CD4-positive, CD25-positive, alpha-beta regulatory T cell (primary cell): Measurements from ENCODE around the gene ADCY4. TPM values are rescaled to one million over a fixed set of nuclear protein-coding genes. Genes with fewer than 3 reads are reported as not detected.

Experiments
- ATAC-seq, 2 donors: fragments of 150-1000 bp; cut with Tn5 transposase; one replicate each; pipeline ENCODE4 v1.10.0; 2021; ENCODE audit warnings: low read depth in 2 of 2, moderate number of reproducible peaks in 2 of 2, moderate library complexity in 1 of 2
- DNase-seq, 3 donors: peaks; one replicate each; pipeline versions ENCODE4 v3.0.0 to v3.0.0-alpha.2; 2012 to 2022; ENCODE audit warnings: mixed read lengths in 1 of 3
- H3K27ac ChIP-seq: one replicate; pipeline ENCODE4 v1.7.0; 2013; ENCODE audit warnings: mild to moderate bottlenecking, low read length; ENCODE audit not compliant: insufficient read depth, poor library complexity, severe bottlenecking
- H3K27me3 ChIP-seq: one replicate; pipeline ENCODE4 v1.7.0; 2013; ENCODE audit warnings: low read length; ENCODE audit not compliant: control insufficient read depth, insufficient read depth
- H3K36me3 ChIP-seq: one replicate; pipeline ENCODE4 v1.7.0; 2013; ENCODE audit warnings: mild to moderate bottlenecking, low read length, moderate library complexity; ENCODE audit not compliant: control insufficient read depth, insufficient read depth
- H3K4me1 ChIP-seq: 2 replicates; pipeline ENCODE4 v1.7.0; 2013; ENCODE audit warnings: mild to moderate bottlenecking, low read length; ENCODE audit not compliant: insufficient read depth, control insufficient read depth, poor library complexity, severe bottlenecking
- H3K4me3 ChIP-seq: one replicate; pipeline ENCODE4 v1.7.0; 2013; ENCODE audit warnings: low read depth, mild to moderate bottlenecking, low read length, moderate library complexity
- H3K9me3 ChIP-seq, 2 experiments: 1 replicate in 1 of 2; 2 replicates in 1 of 2; pipeline ENCODE4 v1.7.0; 2013; ENCODE audit warnings: low read length in 2 of 2, mild to moderate bottlenecking in 1 of 2, moderate library complexity in 1 of 2; ENCODE audit not compliant: control insufficient read depth in 2 of 2
- H3K27ac Mint-ChIP-seq, 3 donors: one replicate each; pipeline ENCODE4 v1.8.0; 2020 to 2022; ENCODE audit warnings: mild to moderate bottlenecking in 3 of 3, mixed read lengths in 3 of 3, moderate library complexity in 2 of 3
- H3K27me3 Mint-ChIP-seq: one replicate; pipeline ENCODE4 v1.8.0; 2022; ENCODE audit warnings: mild to moderate bottlenecking, mixed read lengths
- H3K36me3 Mint-ChIP-seq: one replicate; pipeline ENCODE4 v1.8.0; 2020; ENCODE audit warnings: mixed read lengths
- H3K4me1 Mint-ChIP-seq, 4 donors: one replicate each; pipeline ENCODE4 v1.8.0; 2020 to 2022; ENCODE audit warnings: mixed read lengths in 4 of 4, mild to moderate bottlenecking in 1 of 4
- H3K4me3 Mint-ChIP-seq, 4 donors: one replicate each; pipeline ENCODE4 v1.8.0; 2020 to 2022; ENCODE audit warnings: mild to moderate bottlenecking in 4 of 4, mixed read lengths in 4 of 4, moderate library complexity in 3 of 4
- H3K9me3 Mint-ChIP-seq, 7 donors: one replicate each; pipeline ENCODE4 v1.8.0; 2020 to 2022; ENCODE audit warnings: mixed read lengths in 7 of 7, mild to moderate bottlenecking in 3 of 7, moderate library complexity in 2 of 7
- polyA plus RNA-seq, 4 donors: library from polyadenylated mRNA; unstranded; fragments of 300-500 nt; fragmentation: Illumina TruSeq; gene quantifications; one replicate each; pipeline ENCODE4 v1.2.3, GENCODE V29; 2021
- total RNA-seq: library from RNA; stranded (reverse); gene quantifications from one replicate; pipeline ENCODE4 v1.2.3, GENCODE V29; 2022

ADCY4 gene
- total and polyA plus RNA-seq, 5 donors from 2014 or later: 0.32 to 10.7 (median 0.39) TPM; not detected in 2

DNA sequence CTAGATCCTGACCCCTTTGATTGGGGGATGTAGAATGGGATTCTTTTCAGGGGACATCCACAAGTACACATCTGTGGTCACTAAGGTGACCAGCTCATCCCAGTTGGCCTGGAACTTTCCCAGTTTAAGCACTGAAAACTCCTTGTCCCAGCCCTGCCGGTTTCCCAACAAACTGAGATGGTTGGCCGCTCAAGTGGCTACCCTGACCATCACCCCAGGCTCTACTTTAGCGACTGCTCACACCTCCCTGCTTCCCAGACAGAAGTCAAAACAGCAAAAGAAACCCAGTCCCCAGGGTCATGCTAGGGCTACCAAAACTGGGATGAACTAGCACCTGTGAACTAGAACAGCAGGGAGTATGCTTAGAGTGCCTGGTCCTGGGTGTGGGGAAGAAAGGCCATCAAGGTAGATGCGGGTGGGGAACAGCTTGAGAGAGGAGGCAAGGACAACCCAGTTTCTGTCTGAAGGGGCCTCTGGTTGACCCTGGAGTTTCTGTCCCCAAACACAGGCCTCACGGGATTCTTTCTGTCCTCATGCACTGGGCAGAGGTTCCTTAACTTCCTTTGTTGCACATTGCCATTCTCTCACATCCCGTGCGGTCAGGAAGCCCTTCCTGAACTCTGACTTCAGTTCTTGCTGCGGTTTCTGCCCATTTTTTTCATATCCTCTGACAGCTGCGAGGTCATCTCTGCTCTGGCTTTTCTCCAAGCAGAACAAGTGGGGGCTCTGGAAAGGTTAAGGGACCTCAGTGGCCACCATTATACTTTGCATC, 21.9 kb downstream of the ADCY4 start:
- H3K4me3 ChIP-seq: peak overlapping the region; percentile 54
- no peaks in the 10 kb centered on the region for H3K36me3 ChIP-seq
- peak overlapping the region; percentile 22 to 91 (median 86) for H3K4me3 Mint-ChIP-seq
- no peaks in the 10 kb centered on the region for H3K9me3 ChIP-seq
- H3K27ac ChIP-seq: peak overlapping the region; percentile 51
- no peaks in the 10 kb centered on the region for H3K27me3 Mint-ChIP-seq
- H3K4me1 Mint-ChIP-seq: peaks cover 25 to 70% (median 52%) of the 10 kb centered on the region in 4 donors
- no peak for ATAC-seq
- H3K27me3 ChIP-seq: no peaks in the 10 kb centered on the region
- peaks cover 65% of the 10 kb centered on the region for H3K4me1 ChIP-seq
- peak in 2 of 3 donors; percentile 30 to 70 for DNase-seq
- no peaks in the 10 kb centered on the region for H3K9me3 Mint-ChIP-seq
- peaks cover 3% of the 10 kb centered on the region for H3K36me3 Mint-ChIP-seq
- H3K27ac Mint-ChIP-seq: peak overlapping the region; percentile 81 to 90 (median 87)

GRCh38 chr14:24311837-24312615, 22.8 kb downstream of the ADCY4 start:
- peak overlapping the region; percentile 82 for H3K27ac ChIP-seq

GRCh38 chr14:24310646-24311604, 23.9 kb downstream of the ADCY4 start, which contains the start of gene LTB4R:
Gene LTB4R (plus strand): TSS chr14:24311502. CDS start chr14:24315652, 4,150 bp downstream.
- peak within 1 kb of the TSS; percentile 64 to 91 (median 86) for H3K4me3 Mint-ChIP-seq
- no peaks in the 10 kb centered on the region for H3K27me3 Mint-ChIP-seq
- peaks cover 66% of the 10 kb centered on the region for H3K4me1 ChIP-seq

More at GRCh38 chr14:24311837-24312615, 22.8 kb downstream of the ADCY4 start:
- Mint-ChIP-seq H3K27me3 (no peaks in the 10 kb centered on the region), H3K27ac (peak overlapping the region; percentile 87 to 91 (median 90)), H3K4me3 (peak overlapping the region; percentile 64 to 91 (median 86)), H3K9me3 (no peaks in the 10 kb centered on the region), H3K4me1 (peaks cover 26 to 76% (median 52%) of the 10 kb centered on the region in 4 donors), H3K36me3 (peaks cover 4% of the 10 kb centered on the region)
- peak overlapping the region; percentile 54 for H3K4me3 ChIP-seq
- DNase-seq (peak in 2 of 3 donors; percentile 28 to 44), ATAC-seq (no peak)
- peaks cover 66% of the 10 kb centered on the region for H3K4me1 ChIP-seq
- peaks cover 2% of the 10 kb centered on the region for H3K36me3 ChIP-seq
- no peaks in the 10 kb centered on the region for H3K9me3 ChIP-seq
- no peaks in the 10 kb centered on the region for H3K27me3 ChIP-seq

GRCh38 chr14:24310265-24310645, 24.6 kb downstream of the ADCY4 start:
- peak overlapping the region; percentile 44 for H3K4me3 ChIP-seq
- H3K27me3 ChIP-seq: no peaks in the 10 kb centered on the region
- DNase-seq (no peak), ATAC-seq (no peak)
- H3K36me3 ChIP-seq: peaks cover 20% of the 10 kb centered on the region
- Mint-ChIP-seq H3K4me1 (peaks cover 26 to 78% (median 50%) of the 10 kb centered on the region in 4 donors), H3K36me3 (peaks cover 20% of the 10 kb centered on the region), H3K4me3 (peak overlapping the region; percentile 55 to 86 (median 74)), H3K9me3 (no peaks in the 10 kb centered on the region), H3K27me3 (no peaks in the 10 kb centered on the region), H3K27ac (peak overlapping the region; percentile 79 to 96 (median 84))
- no peaks in the 10 kb centered on the region for H3K9me3 ChIP-seq
- H3K27ac ChIP-seq: peak overlapping the region; percentile 82
- peaks cover 66% of the 10 kb centered on the region for H3K4me1 ChIP-seq

More at GRCh38 chr14:24310646-24311604, 23.9 kb downstream of the ADCY4 start, which contains the start of gene LTB4R:
- ATAC-seq (peak; percentile 89 to 90), DNase-seq (peak; percentile 64 to 81 (median 77))
- Histone ChIP-seq H3K36me3 (peaks cover 13% of the 10 kb centered on the region), H3K27me3 (no peaks in the 10 kb centered on the region), H3K27ac (peak within 1 kb of the TSS; percentile 82), H3K4me3 (peak within 1 kb of the TSS; percentile 44), H3K9me3 (no peaks in the 10 kb centered on the region)
- Mint-ChIP-seq H3K36me3 (peaks cover 13% of the 10 kb centered on the region), H3K27ac (peak within 1 kb of the TSS; percentile 87 to 96 (median 90)), H3K9me3 (no peaks in the 10 kb centered on the region), H3K4me1 (peaks cover 26 to 77% (median 52%) of the 10 kb centered on the region in 4 donors)

GRCh38 chr14:24309538-24310264, 25.2 kb downstream of the ADCY4 start, which contains the start of gene LTB4R2:
Gene LTB4R2 (plus strand): TSS chr14:24310140. CDS start chr14:24310665, 525 bp downstream.
- peak within 1 kb of the TSS; percentile 55 to 86 (median 76) for H3K4me3 Mint-ChIP-seq
- DNase-seq (no peak), ATAC-seq (no peak)
- H3K36me3 Mint-ChIP-seq: peaks cover 26% of the 10 kb centered on the region
- no peaks in the 10 kb centered on the region for H3K27me3 Mint-ChIP-seq
- H3K27ac Mint-ChIP-seq: peak within 1 kb of the TSS; percentile 84 to 96 (median 87)
- no peaks in the 10 kb centered on the region for H3K9me3 Mint-ChIP-seq
- H3K27ac ChIP-seq: peak within 1 kb of the TSS; percentile 82
- H3K27me3 ChIP-seq: no peaks in the 10 kb centered on the region
- H3K36me3 ChIP-seq: peaks cover 25% of the 10 kb centered on the region
- peaks cover 64% of the 10 kb centered on the region for H3K4me1 ChIP-seq
- peaks cover 26 to 74% (median 48%) of the 10 kb centered on the region in 4 donors for H3K4me1 Mint-ChIP-seq
- no peaks in the 10 kb centered on the region for H3K9me3 ChIP-seq
- peak within 1 kb of the TSS; percentile 44 for H3K4me3 ChIP-seq

DNA sequence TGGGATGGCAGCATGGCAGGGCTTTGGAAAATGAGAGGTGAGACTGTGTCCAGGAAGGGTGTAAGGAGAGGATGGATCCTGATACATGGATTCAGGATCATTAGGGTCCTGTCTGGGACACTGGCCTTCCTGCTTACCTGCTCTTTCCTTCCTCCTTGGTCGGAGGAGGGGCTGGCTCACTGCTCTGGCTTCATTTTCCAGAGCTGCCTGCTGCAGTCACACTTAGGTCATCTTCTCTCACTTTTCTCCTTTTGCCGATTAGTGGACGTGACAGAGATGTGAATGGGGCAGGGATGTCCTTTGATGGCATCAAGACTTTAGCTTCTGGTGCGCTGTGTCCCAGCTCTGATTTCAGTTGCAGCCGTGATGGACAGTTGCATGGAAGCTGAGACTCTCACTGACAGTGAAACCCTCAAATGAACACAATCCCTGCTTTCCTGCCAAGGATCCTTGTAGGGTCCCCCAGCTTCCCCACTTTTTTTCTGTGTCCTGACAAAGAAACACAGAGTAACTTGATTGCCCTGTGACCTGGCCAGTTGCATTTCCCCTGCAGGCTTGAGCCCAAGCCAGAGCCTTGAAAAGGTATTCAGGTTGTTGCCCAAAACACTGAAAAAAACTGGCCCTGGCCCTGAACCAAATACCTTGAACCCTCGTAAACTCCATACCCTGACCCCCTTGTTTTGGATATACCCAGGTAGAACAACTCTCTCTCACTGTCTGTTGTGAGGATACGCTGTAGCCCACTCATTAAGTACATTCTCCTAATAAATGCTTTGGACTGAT, 26.3 kb downstream of the ADCY4 start:
- no peaks in the 10 kb centered on the region for H3K9me3 ChIP-seq
- no peaks in the 10 kb centered on the region for H3K27me3 Mint-ChIP-seq
- peaks cover 53% of the 10 kb centered on the region for H3K4me1 ChIP-seq
- no peaks in the 10 kb centered on the region for H3K27me3 ChIP-seq
- H3K36me3 Mint-ChIP-seq: peaks cover 30% of the 10 kb centered on the region
- H3K4me1 Mint-ChIP-seq: peaks cover 17 to 62% (median 36%) of the 10 kb centered on the region in 4 donors
- DNase-seq (no peak), ATAC-seq (no peak)
- no peaks in the 10 kb centered on the region for H3K9me3 Mint-ChIP-seq
- peak overlapping the region; percentile 23 to 85 (median 65) for H3K27ac Mint-ChIP-seq
- peaks cover 37% of the 10 kb centered on the region for H3K36me3 ChIP-seq
- no peak overlapping the region for H3K4me3 ChIP-seq
- peak overlapping the region in 3 of 4 donors; percentile 43 to 73 (median 68) for H3K4me3 Mint-ChIP-seq
- no peak overlapping the region for H3K27ac ChIP-seq
